Smooth muscle cell of the umbilical artery (primary cell): ENCODE measurements around the gene FAM24B. TPM values are rescaled to one million over a fixed set of nuclear protein-coding genes. Genes with fewer than 3 reads are reported as not detected.

Experiments used
- total RNA-seq: library from RNA; depleted of rRNA; stranded (reverse); fragments of >200 nt; gene quantifications from 2 replicates; pipeline ENCODE4 v1.2.3, GENCODE V29; 2014

The FAM24B gene, protein sequence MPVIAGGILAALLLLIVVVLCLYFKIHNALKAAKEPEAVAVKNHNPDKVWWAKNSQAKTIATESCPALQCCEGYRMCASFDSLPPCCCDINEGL
- 2.1 and 4.6 TPM in 2 replicates for total RNA-seq

GRCh38 chr10:122879339-122880273 is at the start of gene FAM24B:
FAM24B (minus strand) TSS chr10:122879581; CDS start chr10:122850515, 29,066 bp downstream.

GRCh38 chr10:122910310-122910709 is 30.9 kb upstream of the FAM24B start, which contains the start of gene FAM24A:
FAM24A (plus strand) TSS chr10:122910610; CDS start chr10:122911635, 1,025 bp downstream.

GRCh38 chr10:122845783-122846332 is 33.5 kb downstream of the FAM24B start, which contains the start of gene CUZD1:
CUZD1 (minus strand) TSS chr10:122845857; CDS start chr10:122845843, 14 bp downstream.

Other genes starting within 250 kb of the FAM24B start
- not detected in 2 replicates for gene C10orf120, start 179.7 kb downstream of the FAM24B start, total RNA-seq
- 0.23 and 0.30 TPM in 2 replicates for gene CUZD1, start 33.7 kb downstream of the FAM24B start, total RNA-seq
- not detected in 2 replicates for gene FAM24A, start 31.0 kb upstream of the FAM24B start, total RNA-seq
- 11.0 and 17.3 TPM in 2 replicates for gene C10orf88, start 74.6 kb upstream of the FAM24B start, total RNA-seq
- 4.8 and 5.0 TPM in 2 replicates for gene PSTK, start 100.8 kb upstream of the FAM24B start, total RNA-seq
- 3.3 and 4.8 TPM in 2 replicates for gene IKZF5, start 129.2 kb upstream of the FAM24B start, total RNA-seq
- 4.8 and 5.2 TPM in 2 replicates for gene ACADSB, start 129.4 kb upstream of the FAM24B start, total RNA-seq